ENCODE data around the gene KRT4.
"Not testable (repeated sequence)": the region's sequence is repeated elsewhere in the genome, so short reads cannot be mapped to it uniquely, and the experiment has no call there.

KRT4 gene

DNA sequence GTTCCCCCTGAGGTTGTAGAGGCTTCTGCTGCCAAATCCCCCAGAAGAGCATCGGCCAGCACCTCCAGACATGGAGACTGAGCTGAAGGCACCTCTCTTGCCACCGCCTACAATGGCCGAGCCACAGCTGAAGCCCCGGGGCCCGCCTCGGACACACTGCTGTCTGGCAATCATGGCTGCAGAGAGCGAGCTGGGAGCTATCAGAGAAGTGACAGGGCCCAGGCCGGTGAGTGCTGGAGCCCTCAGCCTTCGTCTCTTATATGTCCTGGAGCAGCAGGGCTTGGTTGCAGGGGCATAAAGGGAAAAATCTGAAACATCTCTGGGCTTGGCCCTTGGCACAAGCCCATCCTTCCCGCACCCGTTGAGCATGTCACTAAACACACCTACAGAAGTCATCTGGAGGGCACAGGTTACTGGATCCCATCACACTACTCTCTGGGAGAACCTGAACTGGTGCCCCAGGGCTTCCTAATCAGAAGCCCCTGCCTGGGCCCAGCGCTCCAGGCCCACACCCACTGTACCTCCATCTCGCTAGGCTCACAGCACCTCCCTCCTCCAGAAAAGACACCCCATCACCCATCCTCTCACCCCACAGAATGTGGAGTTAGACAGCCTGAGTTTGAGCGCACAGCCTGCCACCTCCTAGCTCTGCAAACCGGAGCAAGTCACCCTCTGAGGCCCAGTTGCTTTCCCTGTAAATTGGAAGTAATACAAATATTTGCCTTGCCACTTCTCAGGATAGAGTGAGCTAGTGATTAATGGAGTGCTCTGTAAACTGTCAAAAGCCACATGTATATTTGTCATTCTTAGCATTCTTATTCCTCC is at the start of gene KRT4:
Gene KRT4 (minus strand): TSS at position 232 of the 825 bp plus-strand sequence. CDS start 58 bp downstream, at position 174.
- no peak for FAIRE-seq

DNA sequence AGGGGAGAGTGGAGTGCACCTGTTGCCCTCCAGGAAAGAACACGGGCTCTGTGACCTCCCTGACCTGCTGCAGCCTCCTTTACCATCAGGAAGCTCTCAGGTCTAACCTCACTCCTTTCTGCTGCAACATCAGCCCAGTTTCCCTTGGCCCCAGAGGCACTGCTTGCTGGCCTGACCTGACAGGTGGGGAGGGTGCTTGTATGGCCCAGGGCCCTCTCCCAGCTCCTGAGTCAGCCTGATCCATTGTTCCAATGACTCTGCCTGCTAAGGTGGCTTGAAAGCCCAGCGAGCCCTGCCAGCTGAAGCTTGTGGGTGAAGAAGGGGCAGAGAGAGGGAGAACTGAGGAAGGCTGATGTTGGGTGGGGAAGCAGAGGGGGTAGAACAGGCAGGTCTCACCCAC is 48.1 kb upstream of the KRT4 start:
- no peak for FAIRE-seq

GRCh38 chr12:52861511-52861910 is 47.6 kb upstream of the KRT4 start:
- FAIRE-seq: no peak

GRCh38 chr12:52860102-52860823 is 46.3 kb upstream of the KRT4 start:
- FAIRE-seq: no peak

- no peak for FAIRE-seq
Observed at GRCh38 chr12:52857500-52857899, 43.6 kb upstream of the KRT4 start.

GRCh38 chr12:52856787-52857186 is 42.9 kb upstream of the KRT4 start:
- no peak for FAIRE-seq

- FAIRE-seq: not testable (repeated sequence)
Observed at GRCh38 chr12:52856077-52856476, 42.2 kb upstream of the KRT4 start.

DNA sequence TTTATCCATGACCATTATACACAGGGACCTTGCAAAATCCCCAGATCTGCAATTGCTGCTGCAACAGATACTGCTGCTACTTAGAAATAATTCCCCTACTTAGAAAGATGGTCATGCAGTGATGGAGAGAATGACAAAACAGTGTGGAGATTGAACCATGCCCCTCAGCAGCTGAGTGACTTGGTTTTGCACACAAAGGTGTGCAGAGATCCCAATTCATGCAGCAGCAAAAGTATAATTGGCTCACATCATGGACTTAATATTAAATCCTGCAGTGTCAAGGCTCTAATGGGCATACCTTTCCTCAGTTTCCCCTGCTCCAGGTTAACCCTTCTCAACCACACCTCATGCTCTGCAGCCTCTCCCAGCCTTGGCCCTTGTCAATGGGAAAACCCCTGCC is 37.9 kb upstream of the KRT4 start:
- no peak for FAIRE-seq

DNA sequence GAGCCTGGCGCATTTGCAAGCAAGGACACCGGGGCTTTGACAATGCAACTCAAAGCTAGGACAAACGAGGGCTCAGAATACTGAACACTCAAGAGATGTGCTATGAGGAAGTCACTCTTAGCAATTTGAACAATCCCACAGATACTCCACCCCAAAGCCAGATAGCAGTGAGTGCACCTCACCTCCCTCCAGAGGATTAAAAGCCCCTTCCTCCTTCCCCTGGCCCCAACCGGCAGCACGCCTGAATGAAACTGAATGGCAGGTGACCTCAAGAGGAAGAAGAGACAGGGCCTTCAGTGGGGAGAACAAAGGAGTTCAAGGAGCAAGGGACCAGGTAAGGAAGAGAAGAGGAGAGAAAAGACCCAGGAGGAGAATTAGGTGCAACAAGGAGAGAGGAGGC is 36.8 kb upstream of the KRT4 start:
- no peak for FAIRE-seq

GRCh38 chr12:52849511-52849910 is 35.6 kb upstream of the KRT4 start:
- no peak for FAIRE-seq

- no peak for FAIRE-seq
Observed at GRCh38 chr12:52848661-52849255, 34.8 kb upstream of the KRT4 start, which contains the start of gene KRT78. Gene KRT78 (minus strand): TSS chr12:52848994. CDS start chr12:52848930, 64 bp downstream.

- FAIRE-seq: no peak
Observed at GRCh38 chr12:52847335-52848102, 33.6 kb upstream of the KRT4 start.

- no peak for FAIRE-seq
Observed at GRCh38 chr12:52846356-52846970, 32.5 kb upstream of the KRT4 start.

DNA sequence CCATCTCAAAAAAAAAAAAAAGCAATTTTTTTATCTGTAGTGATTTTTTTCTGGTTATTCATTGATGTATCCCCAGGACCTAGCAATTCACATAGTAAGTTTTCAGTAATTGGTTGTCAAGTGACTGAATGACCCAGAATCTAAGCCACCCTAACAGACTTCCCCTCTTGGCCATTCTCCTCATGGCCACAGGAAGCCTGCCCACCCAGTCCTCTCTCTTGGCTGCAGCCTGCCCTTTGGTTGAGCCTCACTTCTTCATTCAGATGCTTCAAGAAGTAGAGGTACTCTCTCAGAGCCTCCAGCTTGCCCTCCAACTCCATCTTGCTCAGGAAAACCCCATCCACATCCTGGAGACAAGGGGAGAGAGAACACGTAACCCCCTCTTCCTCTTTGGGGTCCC is 32.0 kb upstream of the KRT4 start:
- FAIRE-seq: no peak

GRCh38 chr12:52844386-52844785 is 30.5 kb upstream of the KRT4 start:
- no peak for FAIRE-seq

- FAIRE-seq: no peak
Observed at GRCh38 chr12:52839436-52840105, 25.7 kb upstream of the KRT4 start.

GRCh38 chr12:52838609-52839435 is 24.9 kb upstream of the KRT4 start:
- no peak for FAIRE-seq

DNA sequence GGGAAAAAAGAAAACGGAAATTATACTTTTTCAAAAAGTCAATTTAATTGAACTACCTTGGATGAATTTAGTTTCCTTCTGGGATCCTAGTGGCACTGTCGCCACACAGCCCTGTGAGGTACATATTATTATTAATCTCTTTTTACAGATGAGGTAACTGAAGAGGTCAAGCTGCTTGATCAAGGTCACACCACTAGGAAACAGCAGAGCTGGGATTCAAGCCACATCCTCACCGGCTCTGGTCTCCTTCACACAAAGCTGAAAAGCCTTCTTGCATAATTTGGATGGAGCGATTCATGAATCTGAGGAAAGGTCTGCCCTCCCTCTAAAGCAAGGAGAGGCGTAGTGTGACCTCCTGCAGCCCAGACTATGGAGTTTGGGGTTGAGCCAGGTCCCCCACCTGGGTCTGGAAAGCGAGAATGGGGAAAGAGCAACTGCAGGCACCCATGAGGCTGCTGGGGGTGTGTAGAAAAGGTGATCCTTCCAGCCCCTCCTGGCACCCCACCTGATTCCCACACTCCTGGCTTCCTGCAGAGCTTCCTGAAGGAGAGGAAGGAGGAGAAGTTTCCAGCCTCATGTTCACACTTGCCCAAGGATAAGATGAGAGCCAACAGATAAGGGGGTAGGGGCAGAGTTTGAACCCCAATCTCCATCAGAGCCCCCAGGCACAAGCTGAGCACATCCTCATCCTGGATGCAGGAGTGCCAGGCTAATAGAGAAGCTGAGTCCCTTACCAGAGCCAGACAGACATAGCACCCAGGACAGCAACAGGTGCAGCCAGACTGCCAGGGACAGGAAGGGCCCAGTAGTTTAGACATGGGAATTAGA is 24.1 kb upstream of the KRT4 start:
- no peak for FAIRE-seq

GRCh38 chr12:52837413-52837741 is 23.5 kb upstream of the KRT4 start:
- no peak for FAIRE-seq

Data from A204.1 (cell line).